ENCODE data around the gene PGAM5.

DNA sequence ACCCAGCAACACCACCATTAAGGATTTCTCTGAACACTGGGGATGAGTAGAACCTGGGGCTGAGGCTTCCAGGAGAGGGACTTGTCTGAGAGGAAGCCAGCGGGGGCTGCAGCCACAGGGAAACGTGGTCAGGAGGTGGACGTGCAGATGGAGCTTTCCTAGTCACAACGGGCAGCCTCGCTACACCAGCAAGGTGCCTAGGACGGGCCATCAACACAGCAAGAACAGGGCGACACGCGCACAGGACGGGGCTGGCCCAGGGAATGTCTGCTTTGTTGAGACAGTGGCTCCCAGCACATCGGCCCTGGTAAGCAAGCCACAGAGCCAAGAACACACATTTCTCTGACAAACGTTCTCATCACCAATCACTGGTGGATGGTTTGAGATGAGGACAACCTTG, 25.7 kb downstream of the PGAM5 start:
- TF ChIP-seq, protein P1, sequence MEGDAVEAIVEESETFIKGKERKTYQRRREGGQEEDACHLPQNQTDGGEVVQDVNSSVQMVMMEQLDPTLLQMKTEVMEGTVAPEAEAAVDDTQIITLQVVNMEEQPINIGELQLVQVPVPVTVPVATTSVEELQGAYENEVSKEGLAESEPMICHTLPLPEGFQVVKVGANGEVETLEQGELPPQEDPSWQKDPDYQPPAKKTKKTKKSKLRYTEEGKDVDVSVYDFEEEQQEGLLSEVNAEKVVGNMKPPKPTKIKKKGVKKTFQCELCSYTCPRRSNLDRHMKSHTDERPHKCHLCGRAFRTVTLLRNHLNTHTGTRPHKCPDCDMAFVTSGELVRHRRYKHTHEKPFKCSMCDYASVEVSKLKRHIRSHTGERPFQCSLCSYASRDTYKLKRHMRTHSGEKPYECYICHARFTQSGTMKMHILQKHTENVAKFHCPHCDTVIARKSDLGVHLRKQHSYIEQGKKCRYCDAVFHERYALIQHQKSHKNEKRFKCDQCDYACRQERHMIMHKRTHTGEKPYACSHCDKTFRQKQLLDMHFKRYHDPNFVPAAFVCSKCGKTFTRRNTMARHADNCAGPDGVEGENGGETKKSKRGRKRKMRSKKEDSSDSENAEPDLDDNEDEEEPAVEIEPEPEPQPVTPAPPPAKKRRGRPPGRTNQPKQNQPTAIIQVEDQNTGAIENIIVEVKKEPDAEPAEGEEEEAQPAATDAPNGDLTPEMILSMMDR (IDR thresholded peaks at IDR 0.05): no peak
- TF ChIP-seq POLR2A (IDR thresholded peaks at IDR 0.05): no peak
- TF ChIP-seq EP300 (IDR thresholded peaks at IDR 0.05): no peak
